Mucosa of descending colon (tissue), 3 donors: ENCODE data around the gene DNAJB2. TPM values are rescaled to one million over a fixed set of nuclear protein-coding genes. Genes with fewer than 3 reads are reported as not detected.

Experiments used
- ATAC-seq: fragments of 200-7000 bp; cut with Tn5 transposase; one replicate; pipeline ENCODE4 v1.9.1; 2020; ENCODE audit warnings: mild to moderate bottlenecking, moderate library complexity
- DNase-seq, 3 donors: peaks; one replicate each; pipeline ENCODE4 v3.0.0-alpha.2; 2020
- H3K36me3 ChIP-seq: fragments of 200-600 bp; one replicate; pipeline ENCODE4 v1.8.0; 2021; ENCODE audit warnings: low read depth, mild to moderate bottlenecking
- H3K4me1 ChIP-seq: fragments of 200-600 bp; one replicate; pipeline ENCODE4 v1.8.0; 2021; ENCODE audit warnings: low read depth, mild to moderate bottlenecking
- H3K4me3 ChIP-seq: fragments of 200-600 bp; one replicate; pipeline ENCODE4 v1.8.0; 2021; ENCODE audit warnings: mild to moderate bottlenecking
- H3K9me3 ChIP-seq: fragments of 200-600 bp; one replicate; pipeline ENCODE4 v1.8.0; 2021; ENCODE audit warnings: mild to moderate bottlenecking
- CTCF ChIP-seq: fragments of 200-600 bp; IDR thresholded peaks from one replicate; pipeline ENCODE4 v1.8.0; 2022; ENCODE audit warnings: antibody characterized with exemption, mild to moderate bottlenecking
- intact Hi-C, 2 donors: fragments of 100-400 bp; cut with DNase I in 1 of 2; cut with micrococcal nuclease in 1 of 2; formaldehyde crosslinking; loops; one replicate each; pipeline versions ENCODE4 v1.11.0 to v1.11.1; 2022; cut with DNase I, micrococcal nuclease
- total RNA-seq, 3 donors: library from RNA; stranded (reverse); fragmentation: NEBNext Ultra II Directional in 2 of 3; extraction: Animal tissue kit (Norgen Biotek cat#: 25700) in 2 of 3; gene quantifications; one replicate each; pipeline versions ENCODE4 v1.2.1 to v1.2.4, GENCODE V29; 2021 to 2023
- donor health status: DM: no; HTN: no; CAD: no; lungs with moderate emphysema.
- donor health status: DM: no; HTN: no; CAD: no.
- donor health status: DM: no; HTN: yes; CAD: no.

Gene DNAJB2
- total RNA-seq, 3 donors from 2014 or later: 61.0 to 71.0 (median 68.7) TPM

GRCh38 chr2:219291910-219292490 lies 12.8 kb downstream of the DNAJB2 start:
- no peak overlapping the region for H3K4me3 ChIP-seq
- no peaks in the 10 kb centered on the region for H3K36me3 ChIP-seq
- intact Hi-C loops: loop anchor here in 1 of 2 donors (5.0 kb wide), 1 partner anchor 130 kb away; the partner anchor contains the start of gene NHEJ1
- ATAC-seq: no peak
- TF ChIP-seq CTCF: no peak
- no peaks in the 10 kb centered on the region for H3K9me3 ChIP-seq
- DNase-seq: no peak
- H3K4me1 ChIP-seq: peaks cover 5% of the 10 kb centered on the region

GRCh38 chr2:219292616-219293015 lies 13.4 kb downstream of the DNAJB2 start:
- Histone ChIP-seq H3K4me3 (no peak overlapping the region), H3K4me1 (peaks cover 5% of the 10 kb centered on the region), H3K36me3 (no peaks in the 10 kb centered on the region), H3K9me3 (no peaks in the 10 kb centered on the region)
- ATAC-seq (no peak), DNase-seq (no peak)
- intact Hi-C loops: loop anchor here in 1 of 2 donors (5.0 kb wide), 1 partner anchor 130 kb away; the partner anchor contains the start of gene NHEJ1
- no peak for TF ChIP-seq CTCF

GRCh38 chr2:219293736-219294231 lies 14.6 kb downstream of the DNAJB2 start:
- H3K4me3 ChIP-seq: no peak overlapping the region
- intact Hi-C loops: loop anchor here in 1 of 2 donors (5.0 kb wide), 1 partner anchor 131 kb away; the partner anchor contains the start of gene NHEJ1
- H3K9me3 ChIP-seq: no peaks in the 10 kb centered on the region
- H3K36me3 ChIP-seq: no peaks in the 10 kb centered on the region
- TF ChIP-seq CTCF: no peak
- no peak for DNase-seq
- H3K4me1 ChIP-seq: peaks cover 9% of the 10 kb centered on the region
- no peak for ATAC-seq

GRCh38 chr2:219294356-219295351 lies 15.5 kb downstream of the DNAJB2 start:
- ATAC-seq (peak; percentile 98), DNase-seq (peak; percentile 91 to 94 (median 92))
- no peak overlapping the region for H3K4me3 ChIP-seq
- TF ChIP-seq CTCF: peak; percentile 100
- intact Hi-C loops: loop anchor here in 1 of 2 donors (5.0 kb wide), 1 partner anchor 132 kb away; the partner anchor contains the start of gene NHEJ1
- H3K36me3 ChIP-seq: no peaks in the 10 kb centered on the region
- no peaks in the 10 kb centered on the region for H3K9me3 ChIP-seq
- H3K4me1 ChIP-seq: peaks cover 12% of the 10 kb centered on the region

GRCh38 chr2:219296142-219296541 lies 17.0 kb downstream of the DNAJB2 start:
- ATAC-seq: no peak
- no peak for TF ChIP-seq CTCF
- no peaks in the 10 kb centered on the region for H3K9me3 ChIP-seq
- H3K4me1 ChIP-seq: peaks cover 12% of the 10 kb centered on the region
- no peak overlapping the region for H3K4me3 ChIP-seq
- DNase-seq: no peak
- intact Hi-C loops: no loop called here
- H3K36me3 ChIP-seq: no peaks in the 10 kb centered on the region
